ENCODE measurements around the gene MCIDAS. TPM values are rescaled to one million over a fixed set of nuclear protein-coding genes. Genes with fewer than 3 reads are reported as not detected.

MCIDAS gene
- polyA plus RNA-seq (0.03 to 0.15 TPM in 2 of 3 replicates, not detected in the other), polyA minus RNA-seq (not detected in 3 replicates)
- not detected for polyA plus RNA-seq (2011; ENCODE audit: low read depth)
- not detected in 2 replicates for polyA plus RNA-seq (2011; cell fraction: cytosol; rRNA removed)
- 0.11 TPM in 1 of 2 replicates, not detected in the other for polyA plus RNA-seq (2011; cell fraction: nucleus; rRNA removed)
- polyA plus RNA-seq (2012; ENCODE audit: low replicate concordance), result 0.07 TPM in 1 of 2 replicates, not detected in the other
- not detected for polyA minus RNA-seq (2011; cell fraction: cytosol; rRNA and poly(A)+ RNA removed)
- not detected in 2 replicates for polyA minus RNA-seq (2011; cell fraction: nucleus; rRNA and poly(A)+ RNA removed)

- TF ChIP-seq, protein P1, sequence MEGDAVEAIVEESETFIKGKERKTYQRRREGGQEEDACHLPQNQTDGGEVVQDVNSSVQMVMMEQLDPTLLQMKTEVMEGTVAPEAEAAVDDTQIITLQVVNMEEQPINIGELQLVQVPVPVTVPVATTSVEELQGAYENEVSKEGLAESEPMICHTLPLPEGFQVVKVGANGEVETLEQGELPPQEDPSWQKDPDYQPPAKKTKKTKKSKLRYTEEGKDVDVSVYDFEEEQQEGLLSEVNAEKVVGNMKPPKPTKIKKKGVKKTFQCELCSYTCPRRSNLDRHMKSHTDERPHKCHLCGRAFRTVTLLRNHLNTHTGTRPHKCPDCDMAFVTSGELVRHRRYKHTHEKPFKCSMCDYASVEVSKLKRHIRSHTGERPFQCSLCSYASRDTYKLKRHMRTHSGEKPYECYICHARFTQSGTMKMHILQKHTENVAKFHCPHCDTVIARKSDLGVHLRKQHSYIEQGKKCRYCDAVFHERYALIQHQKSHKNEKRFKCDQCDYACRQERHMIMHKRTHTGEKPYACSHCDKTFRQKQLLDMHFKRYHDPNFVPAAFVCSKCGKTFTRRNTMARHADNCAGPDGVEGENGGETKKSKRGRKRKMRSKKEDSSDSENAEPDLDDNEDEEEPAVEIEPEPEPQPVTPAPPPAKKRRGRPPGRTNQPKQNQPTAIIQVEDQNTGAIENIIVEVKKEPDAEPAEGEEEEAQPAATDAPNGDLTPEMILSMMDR (optimal IDR thresholded peaks at IDR 0.05 in 1 of 3, IDR thresholded peaks at IDR 0.05 in 1 of 3, conservative IDR thresholded peaks at IDR 0.05 in 1 of 3; ENCODE audit: extremely low read depth in 1 of 3, insufficient read depth in 2 of 3, low read length in 3 of 3), result peak in 2 of 3 experiments; percentile 45 to 52
- no peak for TF ChIP-seq EZH2 (IDR thresholded peaks at IDR 0.05; ENCODE audit: low read length)
- no peak within 1 kb of the TSS for H3K27ac ChIP-seq (ENCODE audit: control insufficient read depth, insufficient read depth, low read length)
- H3K4me3 ChIP-seq (ENCODE audit: control insufficient read depth in 2 of 3, extremely low read depth in 1 of 3, insufficient read depth in 2 of 3, low read depth in 1 of 3, low read length in 3 of 3), result peak within 1 kb of the TSS; percentile 43 to 69 (median 55)
- H2AFZ ChIP-seq (ENCODE audit: control insufficient read depth, low read length), result peak within 1 kb of the TSS; percentile 68
- H3K9ac ChIP-seq (ENCODE audit: control insufficient read depth, extremely low read depth, insufficient read depth, low read length), result peak within 1 kb of the TSS; percentile 47
- no peaks in the 10 kb centered on the region for H3K79me2 ChIP-seq (ENCODE audit: control insufficient read depth, insufficient read depth, low read length)
- H3K9me1 ChIP-seq (ENCODE audit: control insufficient read depth, extremely low read depth, insufficient read depth, low read length), result no peaks in the 10 kb centered on the region
- dilution Hi-C loops (cut with MboI; ENCODE audit: extremely low pct_ligation_motif_present, low sequenced_read_pairs), result no loop called here
- H3K9me3 ChIP-seq (ENCODE audit: control insufficient read depth, low read depth, low read length), result peaks cover 2% of the 10 kb centered on the region
- H3K4me1 ChIP-seq (ENCODE audit: control insufficient read depth, extremely low read depth, insufficient read depth, low read length), result peaks cover 6% of the 10 kb centered on the region
- no peak for FAIRE-seq
- peak within 1 kb of the TSS; percentile 82 for H3K4me2 ChIP-seq (ENCODE audit: control insufficient read depth, extremely low read depth, insufficient read depth, low read depth, low read length)
- DNase-seq (ENCODE audit: low read depth, low spot score), result no peak
- H4K20me1 ChIP-seq (ENCODE audit: control insufficient read depth, extremely low read depth, insufficient read depth, low read length), result no peaks in the 10 kb centered on the region
- peaks cover 43% of the 10 kb centered on the region for H3K27me3 ChIP-seq (ENCODE audit: control insufficient read depth, extremely low read depth, insufficient read depth, low read length)
- peaks cover 0 to 2% of the 10 kb centered on the region in 2 experiments for H3K36me3 ChIP-seq (ENCODE audit: control insufficient read depth in 2 of 2, extremely low read depth in 1 of 2, insufficient read depth in 2 of 2, low read length in 2 of 2)
These were observed at the start of gene MCIDAS for GRCh38 chr5:55226934-55227663. MCIDAS (minus strand) TSS chr5:55227315; CDS start chr5:55227138, 177 bp downstream.

GRCh38 chr5:55276771-55277170, 49.7 kb upstream of the MCIDAS start:
- no peak for FAIRE-seq
- Histone ChIP-seq H3K27ac (ENCODE audit: control insufficient read depth, insufficient read depth, low read length) (no peak overlapping the region), H3K9ac (ENCODE audit: control insufficient read depth, extremely low read depth, insufficient read depth, low read length) (no peak overlapping the region), H4K20me1 (ENCODE audit: control insufficient read depth, extremely low read depth, insufficient read depth, low read length) (no peaks in the 10 kb centered on the region), H2AFZ (ENCODE audit: control insufficient read depth, low read length) (no peak overlapping the region), H3K79me2 (ENCODE audit: control insufficient read depth, insufficient read depth, low read length) (no peaks in the 10 kb centered on the region), H3K4me3 (ENCODE audit: control insufficient read depth in 2 of 3, extremely low read depth in 1 of 3, insufficient read depth in 2 of 3, low read depth in 1 of 3, low read length in 3 of 3) (no peak overlapping the region), H3K4me1 (ENCODE audit: control insufficient read depth, extremely low read depth, insufficient read depth, low read length) (no peaks in the 10 kb centered on the region), H3K4me2 (ENCODE audit: control insufficient read depth, extremely low read depth, insufficient read depth, low read depth, low read length) (no peak overlapping the region), H3K9me1 (ENCODE audit: control insufficient read depth, extremely low read depth, insufficient read depth, low read length) (no peaks in the 10 kb centered on the region), H3K9me3 (ENCODE audit: control insufficient read depth, low read depth, low read length) (no peaks in the 10 kb centered on the region), H3K36me3 (ENCODE audit: control insufficient read depth in 2 of 2, extremely low read depth in 1 of 2, insufficient read depth in 2 of 2, low read length in 2 of 2) (peaks cover 12 to 23% of the 10 kb centered on the region in 2 experiments), H3K27me3 (ENCODE audit: control insufficient read depth, extremely low read depth, insufficient read depth, low read length) (no peaks in the 10 kb centered on the region)
- no peak for DNase-seq (ENCODE audit: low read depth, low spot score)
- TF ChIP-seq EZH2 (IDR thresholded peaks at IDR 0.05; ENCODE audit: low read length), result no peak
- dilution Hi-C loops (cut with MboI; ENCODE audit: extremely low pct_ligation_motif_present, low sequenced_read_pairs), result no loop called here

Data from keratinocyte (primary cell).